HL-60 (cell line): ENCODE measurements around the gene SPTAN1.

ENCODE experiments used
- DNase-seq, 2 experiments: peaks; one replicate each; pipeline ENCODE4 v3.0.0-alpha.2; 2010 to 2020; ENCODE audit warnings: low read depth in 1 of 2, low spot score in 1 of 2
- H3K27ac ChIP-seq: fragments of 250-450 bp; sonication (Bioruptor Pico); replicated peaks from 2 replicates; pipeline ENCODE4 v1.5.1; 2020; ENCODE audit warnings: mild to moderate bottlenecking, moderate library complexity
- H3K27me3 ChIP-seq: fragments of 250-450 bp; sonication (Bioruptor Pico); 2 replicates; pipeline ENCODE4 v1.5.1; 2021; ENCODE audit warnings: mild to moderate bottlenecking, moderate library complexity; ENCODE audit not compliant: insufficient read depth, poor library complexity, severe bottlenecking
- H3K4me3 ChIP-seq: replicated peaks from 2 replicates; pipeline ENCODE4 v1.5.1; 2011; ENCODE audit warnings: mild to moderate bottlenecking, control low read depth, low read length; ENCODE audit not compliant: insufficient read depth
- GABPA ChIP-seq: IDR thresholded peaks from 2 replicates; pipeline ENCODE4 v1.6.1; 2012; ENCODE audit warnings: low read depth
- POLR2AphosphoS5 ChIP-seq: IDR thresholded peaks from 2 replicates; pipeline ENCODE4 v1.6.1; 2012; ENCODE audit warnings: low read depth
- SPI1 ChIP-seq: IDR thresholded peaks from 2 replicates; pipeline ENCODE4 v1.6.1; 2012; ENCODE audit warnings: low read depth, mild to moderate bottlenecking, borderline replicate concordance
- TF ChIP-seq, protein P1 (sequence below): IDR thresholded peaks from one replicate; pipeline ENCODE4 v1.5.1; 2011; ENCODE audit warnings: low read length, control low read depth, inconsistent platforms; ENCODE audit not compliant: insufficient read depth
- TF ChIP-seq, protein P2 (sequence below): IDR thresholded peaks from 2 replicates; pipeline ENCODE4 v1.6.1; 2012; ENCODE audit warnings: low read depth; ENCODE audit not compliant: insufficient replicate concordance

The SPTAN1 gene

DNA sequence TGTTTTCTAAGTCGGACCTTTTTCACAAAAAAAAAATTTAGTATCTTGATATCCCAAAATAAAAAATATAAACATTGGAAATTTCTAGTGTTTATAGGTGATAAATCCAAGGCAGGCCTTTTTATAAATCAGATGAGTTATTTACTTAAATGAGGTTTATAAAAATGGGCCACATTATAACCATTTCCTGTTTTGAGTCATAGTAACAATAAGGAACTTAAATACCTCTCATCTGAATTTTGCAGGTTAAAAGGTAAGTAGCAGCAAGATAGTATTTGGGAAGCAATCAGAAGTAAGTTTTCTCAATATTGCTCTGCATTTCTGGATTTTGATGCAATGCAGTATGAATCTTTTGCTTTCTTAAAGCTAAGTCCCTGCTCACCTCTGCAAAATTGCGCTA, 3.9 kb downstream of the SPTAN1 start:
- no peak for DNase-seq
- TF ChIP-seq POLR2AphosphoS5 (no peak), GABPA (no peak), SPI1 (no peak)
- TF ChIP-seq, protein P1, sequence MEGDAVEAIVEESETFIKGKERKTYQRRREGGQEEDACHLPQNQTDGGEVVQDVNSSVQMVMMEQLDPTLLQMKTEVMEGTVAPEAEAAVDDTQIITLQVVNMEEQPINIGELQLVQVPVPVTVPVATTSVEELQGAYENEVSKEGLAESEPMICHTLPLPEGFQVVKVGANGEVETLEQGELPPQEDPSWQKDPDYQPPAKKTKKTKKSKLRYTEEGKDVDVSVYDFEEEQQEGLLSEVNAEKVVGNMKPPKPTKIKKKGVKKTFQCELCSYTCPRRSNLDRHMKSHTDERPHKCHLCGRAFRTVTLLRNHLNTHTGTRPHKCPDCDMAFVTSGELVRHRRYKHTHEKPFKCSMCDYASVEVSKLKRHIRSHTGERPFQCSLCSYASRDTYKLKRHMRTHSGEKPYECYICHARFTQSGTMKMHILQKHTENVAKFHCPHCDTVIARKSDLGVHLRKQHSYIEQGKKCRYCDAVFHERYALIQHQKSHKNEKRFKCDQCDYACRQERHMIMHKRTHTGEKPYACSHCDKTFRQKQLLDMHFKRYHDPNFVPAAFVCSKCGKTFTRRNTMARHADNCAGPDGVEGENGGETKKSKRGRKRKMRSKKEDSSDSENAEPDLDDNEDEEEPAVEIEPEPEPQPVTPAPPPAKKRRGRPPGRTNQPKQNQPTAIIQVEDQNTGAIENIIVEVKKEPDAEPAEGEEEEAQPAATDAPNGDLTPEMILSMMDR: no peak
- TF ChIP-seq, protein P2, sequence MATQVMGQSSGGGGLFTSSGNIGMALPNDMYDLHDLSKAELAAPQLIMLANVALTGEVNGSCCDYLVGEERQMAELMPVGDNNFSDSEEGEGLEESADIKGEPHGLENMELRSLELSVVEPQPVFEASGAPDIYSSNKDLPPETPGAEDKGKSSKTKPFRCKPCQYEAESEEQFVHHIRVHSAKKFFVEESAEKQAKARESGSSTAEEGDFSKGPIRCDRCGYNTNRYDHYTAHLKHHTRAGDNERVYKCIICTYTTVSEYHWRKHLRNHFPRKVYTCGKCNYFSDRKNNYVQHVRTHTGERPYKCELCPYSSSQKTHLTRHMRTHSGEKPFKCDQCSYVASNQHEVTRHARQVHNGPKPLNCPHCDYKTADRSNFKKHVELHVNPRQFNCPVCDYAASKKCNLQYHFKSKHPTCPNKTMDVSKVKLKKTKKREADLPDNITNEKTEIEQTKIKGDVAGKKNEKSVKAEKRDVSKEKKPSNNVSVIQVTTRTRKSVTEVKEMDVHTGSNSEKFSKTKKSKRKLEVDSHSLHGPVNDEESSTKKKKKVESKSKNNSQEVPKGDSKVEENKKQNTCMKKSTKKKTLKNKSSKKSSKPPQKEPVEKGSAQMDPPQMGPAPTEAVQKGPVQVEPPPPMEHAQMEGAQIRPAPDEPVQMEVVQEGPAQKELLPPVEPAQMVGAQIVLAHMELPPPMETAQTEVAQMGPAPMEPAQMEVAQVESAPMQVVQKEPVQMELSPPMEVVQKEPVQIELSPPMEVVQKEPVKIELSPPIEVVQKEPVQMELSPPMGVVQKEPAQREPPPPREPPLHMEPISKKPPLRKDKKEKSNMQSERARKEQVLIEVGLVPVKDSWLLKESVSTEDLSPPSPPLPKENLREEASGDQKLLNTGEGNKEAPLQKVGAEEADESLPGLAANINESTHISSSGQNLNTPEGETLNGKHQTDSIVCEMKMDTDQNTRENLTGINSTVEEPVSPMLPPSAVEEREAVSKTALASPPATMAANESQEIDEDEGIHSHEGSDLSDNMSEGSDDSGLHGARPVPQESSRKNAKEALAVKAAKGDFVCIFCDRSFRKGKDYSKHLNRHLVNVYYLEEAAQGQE: no peak
- Histone ChIP-seq H3K27ac (no peak overlapping the region), H3K4me3 (no peak overlapping the region), H3K27me3 (no peaks in the 10 kb centered on the region)

DNA sequence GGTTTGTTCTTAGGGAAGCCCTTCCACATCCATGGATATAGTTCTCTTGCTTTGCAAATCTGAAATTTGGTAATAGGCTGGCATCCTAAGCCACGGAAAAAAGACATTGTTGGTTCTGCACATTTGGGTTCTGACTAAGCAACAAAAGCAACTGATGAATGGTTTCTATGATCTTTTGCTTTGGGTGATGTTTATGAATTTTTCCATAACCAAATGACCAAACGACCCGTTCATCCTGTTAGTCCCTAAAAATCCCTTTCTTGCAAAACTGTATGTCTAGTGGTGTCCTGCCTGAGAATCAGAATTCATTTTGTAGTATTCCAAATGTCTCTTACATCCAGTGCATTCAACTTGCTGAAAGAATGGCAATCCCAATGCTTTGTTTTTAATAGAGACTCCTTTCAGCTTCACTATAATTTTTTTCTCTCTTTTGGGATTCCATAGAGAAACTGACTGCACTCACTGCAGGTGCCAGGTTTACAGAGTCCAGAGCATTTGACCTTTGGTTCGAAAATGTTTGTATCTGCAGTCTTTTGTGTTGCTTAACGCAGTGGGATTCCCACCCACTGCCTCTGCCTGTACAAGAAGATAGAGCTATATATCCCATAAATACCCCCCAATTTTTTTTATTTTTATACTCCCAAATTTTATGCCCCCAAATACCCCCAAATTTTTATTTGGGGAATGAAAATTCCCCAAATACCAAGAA, 4.7 kb downstream of the SPTAN1 start:
- Histone ChIP-seq H3K27ac (no peak overlapping the region), H3K4me3 (no peak overlapping the region), H3K27me3 (no peaks in the 10 kb centered on the region)
- DNase-seq: no peak
- TF ChIP-seq, protein P1: no peak
- TF ChIP-seq GABPA: no peak
- TF ChIP-seq SPI1: no peak
- no peak for TF ChIP-seq POLR2AphosphoS5
- TF ChIP-seq, protein P2: no peak

DNA sequence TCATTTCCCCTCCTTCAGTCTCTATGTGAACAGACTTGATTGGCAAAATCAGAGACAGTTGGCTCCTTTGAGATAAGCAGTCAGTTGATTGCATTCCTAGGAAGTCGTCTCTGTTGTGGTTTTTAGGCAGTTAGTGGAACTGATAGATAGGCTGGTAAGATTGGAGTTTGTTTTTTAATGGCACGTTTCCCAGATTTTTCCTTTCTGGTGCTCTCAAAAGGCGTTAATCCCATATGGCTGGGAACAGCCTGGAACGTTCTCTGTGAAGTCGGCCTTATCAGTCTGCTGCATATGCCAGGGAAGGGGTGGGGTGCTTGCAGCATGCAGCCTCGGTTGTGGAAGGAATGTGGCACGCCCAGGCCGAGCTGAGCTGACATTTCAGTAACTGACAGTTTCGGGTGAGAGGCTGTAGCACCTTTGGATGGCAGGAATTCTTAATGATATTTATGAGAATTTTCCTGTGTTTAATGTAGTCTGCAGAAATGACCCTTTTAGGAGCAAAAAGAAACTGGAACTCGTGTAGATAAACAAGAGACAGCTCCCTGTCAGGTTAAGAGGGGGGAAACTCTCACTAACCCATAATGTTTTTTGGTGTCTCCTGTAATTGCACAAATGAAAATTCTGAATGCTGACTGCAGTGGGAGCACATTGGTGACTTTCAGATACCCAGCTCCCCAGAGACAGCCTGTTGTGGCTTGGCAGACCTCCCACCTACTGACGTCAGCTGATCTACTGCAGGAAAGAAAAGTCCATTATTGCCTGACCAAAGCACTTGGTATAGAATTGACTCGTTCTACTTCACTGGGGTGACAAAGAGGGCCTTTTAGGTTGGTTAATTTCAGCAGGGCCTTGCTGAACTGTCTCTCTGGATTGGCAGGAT, 6.3 kb downstream of the SPTAN1 start:
- peak in 1 of 2 experiments; percentile 39 for DNase-seq
- no peak overlapping the region for H3K27ac ChIP-seq
- no peaks in the 10 kb centered on the region for H3K27me3 ChIP-seq
- no peak overlapping the region for H3K4me3 ChIP-seq
- TF ChIP-seq SPI1 (no peak), GABPA (no peak), POLR2AphosphoS5 (no peak)
- TF ChIP-seq, protein P1: no peak
- TF ChIP-seq, protein P2: no peak
